ENCODE measurements around the gene NRF1.

GRCh38 chr7:129617652-129618051, 6.1 kb downstream of the NRF1 start:
- TF ChIP-seq POLR2AphosphoS5 (IDR thresholded peaks at IDR 0.05; ENCODE audit: insufficient read depth in 1 of 2, low read depth in 1 of 2): no peak
- no peak for TF ChIP-seq CTCF (IDR thresholded peaks at IDR 0.05)
- no peak for TF ChIP-seq POLR2A (IDR thresholded peaks at IDR 0.05)

Data from vagina (tissue), 2 donors.